Activated CD8-positive, alpha-beta T cell treated with anti-CD3 and anti-CD28 coated beads, Interleukin-2, amount 10 ng/mL, durations not matched to agents 7 days and 5 days (primary cell): ENCODE data around the gene NNT. TPM values are rescaled to one million over a fixed set of nuclear protein-coding genes. Genes with fewer than 3 reads are reported as not detected.
"Not testable (repeated sequence)": the region's sequence is repeated elsewhere in the genome, so short reads cannot be mapped to it uniquely, and the experiment has no call there.

Experiments used
- ATAC-seq: fragments of 150-1000 bp; cut with Tn5 transposase; one replicate; pipeline ENCODE4 v1.10.0; 2021; ENCODE audit warnings: moderate library complexity
- CTCF ChIA-PET: fragments of 350-600 bp; sonication (Branson Sonifier 250); formaldehyde crosslinking; loops from one replicate; lab custom pipeline; 2021; ENCODE audit warnings: antibody characterized with exemption; lab: Charles Lee
- POLR2A ChIA-PET: fragments of 350-600 bp; sonication (Branson Sonifier 250); formaldehyde crosslinking; loops from one replicate; lab custom pipeline; 2021; ENCODE audit warnings: antibody characterized with exemption; lab: Charles Lee
- DNase-seq: peaks from one replicate; pipeline ENCODE4 v3.0.0-alpha.2; 2020
- H3K27ac Mint-ChIP-seq: one replicate; pipeline ENCODE4 v1.8.0; 2021; ENCODE audit warnings: mild to moderate bottlenecking, mixed read lengths
- H3K27me3 Mint-ChIP-seq: one replicate; pipeline ENCODE4 v1.8.0; 2021; ENCODE audit warnings: low read depth, mixed read lengths
- H3K36me3 Mint-ChIP-seq: one replicate; pipeline ENCODE4 v1.8.0; 2021; ENCODE audit warnings: low read depth, mixed read lengths
- H3K4me1 Mint-ChIP-seq: one replicate; pipeline ENCODE4 v1.8.0; 2021; ENCODE audit warnings: low read depth, mixed read lengths
- H3K4me3 Mint-ChIP-seq: one replicate; pipeline ENCODE4 v1.8.0; 2021; ENCODE audit warnings: mild to moderate bottlenecking, mixed read lengths
- H3K9me3 Mint-ChIP-seq: one replicate; pipeline ENCODE4 v1.8.0; 2022; ENCODE audit warnings: mixed read lengths; ENCODE audit not compliant: insufficient read depth
- total RNA-seq, 2 experiments: library from RNA; stranded (reverse); gene quantifications; one replicate each; pipeline ENCODE4 v1.2.3, GENCODE V29; 2021

The NNT gene
- total RNA-seq, 2 experiments from 2014 or later, result 103 to 104 TPM

DNA sequence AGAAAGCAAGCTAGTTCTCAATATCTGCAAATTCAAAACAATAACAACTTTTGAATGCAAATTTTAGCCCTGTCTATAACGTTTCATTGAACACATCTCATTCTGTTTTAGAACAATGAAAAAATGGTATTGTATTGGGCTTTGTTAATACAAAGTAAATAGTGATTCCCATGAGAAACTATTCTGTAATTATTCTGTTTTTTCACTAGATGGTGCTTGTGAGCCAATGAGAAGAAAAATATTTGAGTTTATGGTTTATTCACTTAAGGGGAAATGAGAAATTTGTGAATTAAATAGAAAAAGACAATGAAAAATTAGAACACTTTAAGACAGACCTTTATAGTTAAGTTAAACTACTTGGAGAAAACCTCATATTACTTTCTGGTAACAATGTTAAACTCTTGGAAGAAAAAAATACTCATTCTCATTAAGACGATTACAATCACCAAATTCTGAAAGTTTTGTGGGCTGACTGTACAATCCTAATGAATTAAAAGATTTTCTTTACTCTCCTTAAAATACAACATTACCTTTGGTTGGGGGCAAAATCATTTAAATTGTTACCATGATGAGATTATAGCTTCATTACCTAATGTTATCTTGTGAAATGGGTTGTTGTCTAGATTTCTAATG, 127.0 kb downstream of the NNT start:
- DNase-seq (no peak), ATAC-seq (no peak)
- Mint-ChIP-seq H3K4me1 (no peaks in the 10 kb centered on the region), H3K36me3 (no peaks in the 10 kb centered on the region), H3K4me3 (no peak overlapping the region), H3K27me3 (peaks cover 12% of the 10 kb centered on the region), H3K27ac (no peak overlapping the region), H3K9me3 (no peaks in the 10 kb centered on the region)
- POLR2A ChIA-PET, result no interaction called here
- CTCF ChIA-PET, result interaction anchor here (1.0 kb wide), 1 partner anchor 99 kb away, joined by 3 read pairs; no protein-coding TSS in a partner anchor

DNA sequence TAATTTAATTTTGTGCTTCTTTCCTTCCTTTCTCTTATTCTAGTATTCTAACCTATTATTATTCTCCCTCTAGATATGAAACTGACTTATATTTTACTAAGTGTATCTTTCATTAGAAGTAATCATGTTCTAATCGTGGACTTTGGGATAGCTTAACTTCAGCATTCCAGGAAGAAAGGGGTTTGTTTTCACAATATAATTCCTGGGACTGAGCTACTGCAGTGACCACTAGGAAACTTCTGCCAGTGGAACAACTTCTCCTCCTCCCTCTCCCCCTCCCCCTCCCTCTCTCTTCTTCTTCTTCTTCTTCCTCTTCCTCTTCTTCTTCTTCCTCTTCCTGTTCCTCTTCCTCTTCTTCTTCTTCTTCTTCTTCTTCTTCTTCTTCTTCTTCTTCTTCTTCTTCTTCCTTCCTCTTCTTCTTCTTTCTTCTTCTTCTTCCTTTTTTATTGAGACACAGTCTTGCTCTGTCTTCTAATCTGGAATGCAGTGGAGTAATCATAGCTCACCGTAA, 127.9 kb downstream of the NNT start:
- ChIA-PET POLR2A (no interaction called here), CTCF (interaction anchor here (1.0 kb wide), 1 partner anchor 100 kb away, joined by 3 read pairs; no protein-coding TSS in a partner anchor)
- Mint-ChIP-seq H3K27ac (no peak overlapping the region), H3K4me1 (no peaks in the 10 kb centered on the region), H3K9me3 (no peaks in the 10 kb centered on the region), H3K27me3 (peaks cover 12% of the 10 kb centered on the region), H3K36me3 (no peaks in the 10 kb centered on the region), H3K4me3 (no peak overlapping the region)
- DNase-seq (no peak), ATAC-seq (no peak)

DNA sequence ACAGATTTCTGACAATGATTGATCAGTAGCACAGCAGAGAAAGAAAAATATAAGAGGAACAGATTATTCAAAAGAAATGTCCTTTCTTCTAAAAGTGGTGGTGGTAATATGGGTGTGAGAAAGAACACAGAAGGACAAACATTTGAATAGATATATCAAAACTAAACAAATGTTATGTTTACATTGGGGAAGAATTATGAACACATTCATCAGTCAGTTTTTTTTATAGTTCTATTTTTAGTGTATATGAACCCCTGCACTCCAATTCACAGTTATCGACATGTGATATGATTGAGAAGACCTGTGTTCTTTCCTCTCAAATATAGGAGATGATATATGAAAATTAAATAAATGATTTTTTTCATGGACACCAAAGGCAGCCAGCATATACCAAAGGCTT, 128.6 kb downstream of the NNT start:
- ATAC-seq (no peak), DNase-seq (no peak)
- POLR2A ChIA-PET, result no interaction called here
- Mint-ChIP-seq H3K27ac (no peak overlapping the region), H3K4me3 (no peak overlapping the region), H3K4me1 (no peaks in the 10 kb centered on the region), H3K27me3 (peaks cover 12% of the 10 kb centered on the region), H3K36me3 (no peaks in the 10 kb centered on the region), H3K9me3 (no peaks in the 10 kb centered on the region)
- CTCF ChIA-PET, result no interaction called here

DNA sequence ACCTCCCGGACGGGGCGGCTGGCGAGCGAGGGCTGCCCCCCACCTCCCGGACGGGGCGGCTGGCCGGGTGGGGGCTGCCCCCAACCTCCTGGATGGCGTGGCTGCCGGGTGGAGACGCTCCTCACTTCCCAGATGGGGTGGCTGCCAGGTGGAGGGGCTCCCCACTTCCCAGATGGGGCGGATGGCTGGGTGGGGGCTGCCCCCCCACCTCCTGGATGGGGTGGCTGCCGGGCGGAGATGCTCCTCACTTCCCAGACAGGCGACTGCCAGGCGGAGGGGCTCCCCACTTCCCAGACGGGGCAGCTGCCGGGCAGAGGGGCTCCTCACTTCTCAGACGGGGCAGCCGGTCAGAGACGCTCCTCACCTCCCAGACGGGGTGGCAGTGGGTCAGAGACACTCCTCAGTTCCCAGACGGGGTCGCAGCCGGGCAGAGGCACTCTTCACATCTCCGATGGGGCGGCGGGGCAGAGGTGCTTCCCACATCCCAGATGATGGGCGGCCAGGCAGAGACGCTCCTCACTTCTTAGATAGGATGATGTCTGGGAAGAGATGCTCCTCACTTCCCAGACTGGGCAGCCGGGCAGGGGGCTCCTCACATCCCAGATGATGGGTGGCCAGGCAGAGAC, 143.1 kb downstream of the NNT start:
- H3K4me1 Mint-ChIP-seq, H3K4me3 Mint-ChIP-seq, H3K36me3 Mint-ChIP-seq, H3K27me3 Mint-ChIP-seq, POLR2A ChIA-PET, DNase-seq, H3K27ac Mint-ChIP-seq, ATAC-seq, CTCF ChIA-PET, H3K9me3 Mint-ChIP-seq: not testable (repeated sequence)

DNA sequence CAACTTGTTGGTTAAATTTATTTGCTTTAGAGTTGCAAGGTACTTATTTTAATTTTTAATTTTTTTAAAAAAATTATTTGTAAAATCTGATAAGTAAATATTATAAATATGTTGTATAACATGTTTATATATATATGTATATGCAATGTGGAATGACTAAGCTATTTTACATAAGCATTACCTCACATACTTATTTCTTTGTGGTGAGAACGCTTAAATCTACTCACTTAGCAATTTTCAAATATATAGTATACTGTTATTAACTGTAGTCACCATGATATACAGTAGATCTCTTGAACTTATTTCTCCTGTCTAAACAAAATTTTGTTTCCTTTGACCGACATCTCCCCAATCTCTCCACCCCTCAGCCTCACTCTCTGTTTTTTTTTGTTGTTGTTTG, 147.8 kb downstream of the NNT start:
- DNase-seq, result no peak
- ChIA-PET CTCF (no interaction called here), POLR2A (no interaction called here)
- Mint-ChIP-seq H3K4me1 (no peaks in the 10 kb centered on the region), H3K4me3 (no peak overlapping the region), H3K27ac (no peak overlapping the region), H3K9me3 (no peaks in the 10 kb centered on the region), H3K36me3 (no peaks in the 10 kb centered on the region), H3K27me3 (no peaks in the 10 kb centered on the region)
- no peak for ATAC-seq

DNA sequence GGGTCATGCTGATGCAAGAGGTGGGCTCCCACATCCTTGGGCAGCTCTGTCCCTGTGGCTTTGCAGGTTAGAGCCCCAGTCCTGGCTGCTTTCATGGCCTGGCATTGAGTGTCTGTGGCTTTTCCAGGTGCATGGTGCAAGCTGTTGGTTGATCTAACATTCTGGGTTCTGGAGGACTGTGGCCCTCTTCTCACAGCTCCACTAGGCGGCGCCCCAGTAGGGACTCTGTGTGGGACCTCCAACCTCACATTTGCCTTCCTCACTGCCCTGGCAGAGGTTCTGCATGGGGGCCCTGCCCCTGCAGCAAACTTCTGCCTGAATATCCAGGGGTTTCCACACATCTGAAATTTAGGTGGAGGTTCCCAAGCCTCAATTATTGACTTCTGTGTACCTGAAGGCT, 150.1 kb downstream of the NNT start:
- peaks cover 3% of the 10 kb centered on the region for H3K27me3 Mint-ChIP-seq
- no peak overlapping the region for H3K4me3 Mint-ChIP-seq
- CTCF ChIA-PET, result no interaction called here
- DNase-seq (no peak), ATAC-seq (no peak)
- H3K4me1 Mint-ChIP-seq, result no peaks in the 10 kb centered on the region
- H3K27ac Mint-ChIP-seq, result no peak overlapping the region
- no peaks in the 10 kb centered on the region for H3K36me3 Mint-ChIP-seq
- H3K9me3 Mint-ChIP-seq, result no peaks in the 10 kb centered on the region
- POLR2A ChIA-PET, result no interaction called here

Other genes with a start within 250 kb of the NNT start
- 10 to 100 TPM; 10.8 to 11.9 TPM for gene CCL28, start 190.8 kb upstream of the NNT start, total RNA-seq
- 10 to 100 TPM; 12.8 to 13.6 TPM for gene TMEM267, start 119.3 kb upstream of the NNT start, total RNA-seq
- gene C5orf34, start 88.0 kb upstream of the NNT start, total RNA-seq, result 10 to 100 TPM in 1 of 2 experiments, 1 to 10 TPM in 1; 7.7 to 10.3 TPM
- 10 to 100 TPM; 31.8 to 36.3 TPM for gene PAIP1, start 46.1 kb upstream of the NNT start, total RNA-seq